VCaP (cell line): ENCODE data around the gene RUBCNL.
A peak's percentile ranks its signal among the peaks of the same experiment; 100 is the strongest.
"Not testable (repeated sequence)": the region's sequence is repeated elsewhere in the genome, so short reads cannot be mapped to it uniquely, and the experiment has no call there.

Experiments
- H3K27ac ChIP-seq: fragments of 450-650 bp; 2 replicates; pipeline ENCODE4 v1.5.1; 2017
- CTCF ChIP-seq: fragments of 450-650 bp; conservative IDR thresholded peaks from 2 replicates; pipeline ENCODE4 v1.5.1; 2017; ENCODE audit warnings: mild to moderate bottlenecking, moderate library complexity

Gene RUBCNL

GRCh38 chr13:46387064-46387851, at the start of gene RUBCNL:
TSS of gene RUBCNL (minus strand) at chr13:46387252. CDS start at chr13:46372475, 14,777 bp downstream.
- H3K27ac ChIP-seq, result no peak within 1 kb of the TSS
- TF ChIP-seq CTCF, result no peak

GRCh38 chr13:46429558-46429957, 42.5 kb upstream of the RUBCNL start:
- H3K27ac ChIP-seq, result not testable (repeated sequence)

GRCh38 chr13:46405457-46405856, 18.4 kb upstream of the RUBCNL start:
- no peak overlapping the region for H3K27ac ChIP-seq
- TF ChIP-seq CTCF, result no peak

GRCh38 chr13:46404733-46405100, 17.7 kb upstream of the RUBCNL start:
- H3K27ac ChIP-seq, result no peak overlapping the region
- no peak for TF ChIP-seq CTCF

GRCh38 chr13:46403851-46404732, 17.0 kb upstream of the RUBCNL start:
- no peak for TF ChIP-seq CTCF
- H3K27ac ChIP-seq, result no peak overlapping the region

- TF ChIP-seq CTCF, result no peak
- H3K27ac ChIP-seq, result no peak overlapping the region
These were observed 15.1 kb upstream of the RUBCNL start for GRCh38 chr13:46402178-46402577.

GRCh38 chr13:46401432-46401831, 14.4 kb upstream of the RUBCNL start:
- no peak for TF ChIP-seq CTCF
- H3K27ac ChIP-seq, result peak overlapping the region; percentile 28; the same call in 1 of the 2 replicates
